Spleen (tissue), 11 donors: ENCODE results near the gene JADE2. TPM values are rescaled to one million over a fixed set of nuclear protein-coding genes. Genes with fewer than 3 reads are reported as not detected.
A peak's percentile ranks its signal among the peaks of the same experiment; 100 is the strongest.

Experiments
- DNase-seq: peaks from one replicate; pipeline ENCODE4 v3.0.0-alpha.2; 2020
- H3K27ac ChIP-seq, 8 donors: fragments of 200-600 bp; sonication (generic) in 7 of 8; 1 replicate in 4 of 8; 2 replicates in 4 of 8; pipeline versions ENCODE4 v1.5.0 to v1.8.0; 2016 to 2021; ENCODE audit warnings: inconsistent platforms in 4 of 8, mild to moderate bottlenecking in 4 of 8, moderate library complexity in 1 of 8
- H3K27me3 ChIP-seq, 7 donors: fragments of 200-600 bp; sonication (generic) in 6 of 7; replicated peaks in 1 of 7; 1 replicate in 4 of 7; 2 replicates in 3 of 7; pipeline versions ENCODE4 v1.5.0 to v1.8.0; 2016 to 2021; ENCODE audit warnings: inconsistent platforms in 3 of 7, mild to moderate bottlenecking in 1 of 7
- H3K36me3 ChIP-seq, 6 donors: fragments of 200-600 bp; sonication (generic) in 5 of 6; 1 replicate in 4 of 6; 2 replicates in 2 of 6; pipeline versions ENCODE4 v1.5.0 to v1.8.0; 2016 to 2021; ENCODE audit warnings: inconsistent platforms in 2 of 6
- H3K4me1 ChIP-seq, 6 donors: fragments of 200-600 bp; sonication (generic) in 5 of 6; 1 replicate in 3 of 6; 2 replicates in 3 of 6; pipeline versions ENCODE4 v1.5.0 to v1.8.0; 2016 to 2021; ENCODE audit warnings: inconsistent platforms in 3 of 6
- H3K4me3 ChIP-seq, 8 donors: fragments of 200-600 bp; sonication (generic) in 7 of 8; 1 replicate in 4 of 8; 2 replicates in 4 of 8; pipeline versions ENCODE4 v1.5.0 to v1.8.0; 2016 to 2021; ENCODE audit warnings: inconsistent platforms in 4 of 8, mild to moderate bottlenecking in 4 of 8, moderate library complexity in 2 of 8
- H3K9me3 ChIP-seq, 8 donors: fragments of 200-600 bp; sonication (generic) in 7 of 8; 1 replicate in 4 of 8; 2 replicates in 4 of 8; pipeline versions ENCODE4 v1.5.0 to v1.8.0; 2016 to 2021; ENCODE audit warnings: inconsistent platforms in 4 of 8
- CTCF ChIP-seq, 11 experiments: fragments of 200-600 bp in 7 of 11; fragments of 450-650 bp in 4 of 11; sonication (generic) in 4 of 11; IDR thresholded peaks in 8 of 11; conservative IDR thresholded peaks in 3 of 11; 1 replicate in 7 of 11; 2 replicates in 4 of 11; pipeline versions ENCODE4 v1.4.0 to v1.8.0; 2016 to 2021; ENCODE audit warnings: antibody characterized with exemption in 11 of 11, inconsistent platforms in 4 of 11, mild to moderate bottlenecking in 1 of 11
- POLR2A ChIP-seq, 3 donors: fragments of 450-650 bp; IDR thresholded peaks; one replicate each; pipeline ENCODE4 v1.5.1; 2017; ENCODE audit warnings: antibody characterized with exemption in 3 of 3, mild to moderate bottlenecking in 1 of 3
- POLR2AphosphoS5 ChIP-seq, 3 donors: sonication (generic); formaldehyde crosslinking; IDR thresholded peaks; one replicate each; pipeline ENCODE4 v1.5.1; 2017; ENCODE audit warnings: antibody characterized with exemption in 3 of 3
- WGBS, 5 donors: extraction: QIAGEN DNeasy Blood & Tissue Kit in 3 of 5; methylation state at CpG; one replicate each; pipeline versions ENCODE4 v1.1.5 to v1.1.7; 2013 to 2018; 5-methylcytosine and 5-hydroxymethylcytosine counted together
- intact Hi-C: fragments of 100-400 bp; cut with DNase I; formaldehyde crosslinking; loops from one replicate; pipeline ENCODE4 v1.15.0; 2023; ENCODE audit warnings: low total_unique reads
- polyA plus RNA-seq, 3 donors: library from polyadenylated mRNA; stranded (reverse); fragments of 200-250 nt; gene quantifications; one replicate each; pipeline ENCODE4 v1.2.1, GENCODE V29; 2013
- total RNA-seq, 7 donors: library from RNA; depleted of rRNA in 3 of 7; stranded (reverse); fragments of >200 nt in 3 of 7; fragmentation: NEBNext Ultra II Directional in 4 of 7; extraction: Animal tissue kit (Norgen Biotek cat#: 25700) in 4 of 7; gene quantifications; one replicate each; pipeline versions ENCODE4 v1.1.0 to v1.2.1, GENCODE V29; 2016 to 2021
- donor health status: healthy with polysubstance abuse.
- donor health status: DM: no; HTN: no; CAD: no; lungs with moderate emphysema.
- donor health status: DM: no; HTN: no; CAD: no.
- donor health status: Bipolar disorder and iron deficiency.
- donor health status: healthy.
- donor health status: DM: no; HTN: no; CAD: no.
- donor health status: DM: yes; HTN: yes; CAD: no.

The JADE2 gene
- total and polyA plus RNA-seq, 10 donors: 12.3 to 131 (median 94.3) TPM

- Histone ChIP-seq H3K27me3 (no peaks in the 10 kb centered on the region), H3K36me3 (peaks cover 4 to 98% (median 21%) of the 10 kb centered on the region in 6 donors), H3K4me3 (no peak overlapping the region), H3K9me3 (no peaks in the 10 kb centered on the region), H3K27ac (peak overlapping the region in 6 of 8 donors; percentile 2 to 77 (median 19)), H3K4me1 (peaks cover 57 to 100% (median 92%) of the 10 kb centered on the region in 6 donors)
- intact Hi-C loops: no loop called here
- no peak for DNase-seq
- TF ChIP-seq POLR2AphosphoS5 (IDR thresholded peaks at IDR 0.05): no peak
- WGBS, 5 donors: 79 to 88% (median 80%) methylated on average over 2 of the region's 2 CpGs
These were observed 22.1 kb downstream of the JADE2 start for GRCh38 chr5:134547579-134547978.

- peak overlapping the region in 6 of 8 donors; percentile 2 to 77 (median 19) for H3K27ac ChIP-seq
- no peaks in the 10 kb centered on the region for H3K9me3 ChIP-seq
- intact Hi-C loops: no loop called here
- TF ChIP-seq POLR2AphosphoS5 (IDR thresholded peaks at IDR 0.05): no peak
- no peak for TF ChIP-seq CTCF (IDR thresholded peaks at IDR 0.05 in 8 of 11, conservative IDR thresholded peaks at IDR 0.05 in 3 of 11)
- TF ChIP-seq POLR2A (IDR thresholded peaks at IDR 0.05): no peak
- H3K4me3 ChIP-seq: no peak overlapping the region
- H3K36me3 ChIP-seq: peaks cover 4 to 98% (median 26%) of the 10 kb centered on the region in 6 donors
- no peak for DNase-seq
- no peaks in the 10 kb centered on the region for H3K27me3 ChIP-seq
- 79 to 89% (median 81%) methylated on average over 13 of the region's 13 CpGs for WGBS, 5 donors
- H3K4me1 ChIP-seq: peaks cover 54 to 100% (median 89%) of the 10 kb centered on the region in 6 donors
These were observed 22.7 kb downstream of the JADE2 start for GRCh38 chr5:134547999-134548658.

- peaks cover 49 to 100% (median 87%) of the 10 kb centered on the region in 6 donors for H3K4me1 ChIP-seq
- H3K36me3 ChIP-seq: peaks cover 4 to 99% (median 27%) of the 10 kb centered on the region in 6 donors
- 46 to 77% (median 62%) methylated on average over 3 of the region's 3 CpGs for WGBS, 5 donors
- DNase-seq: no peak
- H3K27me3 ChIP-seq: no peaks in the 10 kb centered on the region
- intact Hi-C loops: no loop called here
- H3K9me3 ChIP-seq: no peaks in the 10 kb centered on the region
- H3K27ac ChIP-seq: peak overlapping the region in 5 of 8 donors; percentile 13 to 77 (median 47)
- no peak overlapping the region for H3K4me3 ChIP-seq
- no peak for TF ChIP-seq POLR2A (IDR thresholded peaks at IDR 0.05)
- TF ChIP-seq CTCF (IDR thresholded peaks at IDR 0.05 in 8 of 11, conservative IDR thresholded peaks at IDR 0.05 in 3 of 11): no peak
- TF ChIP-seq POLR2AphosphoS5 (IDR thresholded peaks at IDR 0.05): no peak
These were observed 24.2 kb downstream of the JADE2 start for GRCh38 chr5:134549714-134550113.

GRCh38 chr5:134550271-134551214 is 25.1 kb downstream of the JADE2 start:
- peaks cover 4 to 99% (median 27%) of the 10 kb centered on the region in 6 donors for H3K36me3 ChIP-seq
- 60 to 75% (median 68%) methylated on average over 13 of the region's 13 CpGs for WGBS, 5 donors
- peak overlapping the region in 4 of 8 donors; percentile 42 to 77 (median 52) for H3K27ac ChIP-seq
- DNase-seq: no peak
- no peaks in the 10 kb centered on the region for H3K27me3 ChIP-seq
- H3K9me3 ChIP-seq: no peaks in the 10 kb centered on the region
- intact Hi-C loops: no loop called here
- H3K4me3 ChIP-seq: no peak overlapping the region
- H3K4me1 ChIP-seq: peaks cover 51 to 100% (median 87%) of the 10 kb centered on the region in 6 donors
- TF ChIP-seq POLR2AphosphoS5 (IDR thresholded peaks at IDR 0.05) (peak in 1 of 3 donors; percentile 28), POLR2A (IDR thresholded peaks at IDR 0.05) (no peak), CTCF (IDR thresholded peaks at IDR 0.05 in 8 of 11, conservative IDR thresholded peaks at IDR 0.05 in 3 of 11) (no peak)
